Measurements from ENCODE around the gene TMEM151B.

GRCh38 chr6:44332585-44332984 is 62.3 kb downstream of the TMEM151B start:
- TF ChIP-seq POLR2A (IDR thresholded peaks at IDR 0.05; ENCODE audit: low read depth, low read length) = no peak
- TF ChIP-seq POLR2AphosphoS5 (IDR thresholded peaks at IDR 0.05; ENCODE audit: low read depth, low read length) = no peak
- TF ChIP-seq TAF1 (IDR thresholded peaks at IDR 0.05; ENCODE audit: low read depth, low read length) = no peak
- no peak for TF ChIP-seq SPI1 (IDR thresholded peaks at IDR 0.05; ENCODE audit: low read depth, low read length)
- no peak for TF ChIP-seq PAX5 (IDR thresholded peaks at IDR 0.05; ENCODE audit: insufficient read depth, low read length, severe bottlenecking)
